ENCODE results near the gene CXCL10.
"Not testable (repeated sequence)": the region's sequence is repeated elsewhere in the genome, so short reads cannot be mapped to it uniquely, and the experiment has no call there.

CXCL10 gene

GRCh38 chr4:76055016-76055415 is 31.7 kb upstream of the CXCL10 start:
- H3K9me3 ChIP-seq (ENCODE audit: control insufficient read depth, low read length): no peaks in the 10 kb centered on the region
- no peak overlapping the region for H3K4me3 ChIP-seq (ENCODE audit: extremely low read depth, insufficient read depth, low read length, poor library complexity, severe bottlenecking)
- no peaks in the 10 kb centered on the region for H3K36me3 ChIP-seq (ENCODE audit: control insufficient read depth, insufficient read depth, low read length)
- no peaks in the 10 kb centered on the region for H3K4me1 ChIP-seq (ENCODE audit: control insufficient read depth, insufficient read depth, low read length, poor library complexity, severe bottlenecking)
- WGBS, 2 experiments (ENCODE audit: insufficient coverage in 2 of 2): 90 to 92% methylated on average over 1 to 2 of the region's 2 CpGs
- H3K27ac ChIP-seq (ENCODE audit: low read depth, low read length, severe bottlenecking): no peak overlapping the region

- Histone ChIP-seq H3K36me3 (ENCODE audit: control insufficient read depth, insufficient read depth, low read length) (no peaks in the 10 kb centered on the region), H3K9me3 (ENCODE audit: control insufficient read depth, low read length) (no peaks in the 10 kb centered on the region), H3K4me1 (ENCODE audit: control insufficient read depth, insufficient read depth, low read length, poor library complexity, severe bottlenecking) (no peaks in the 10 kb centered on the region), H3K4me3 (ENCODE audit: extremely low read depth, insufficient read depth, low read length, poor library complexity, severe bottlenecking) (no peak overlapping the region), H3K27ac (ENCODE audit: low read depth, low read length, severe bottlenecking) (no peak overlapping the region)
- 30 to 48% methylated on average over 2 of the region's 4 CpGs for WGBS, 2 experiments (ENCODE audit: insufficient coverage in 2 of 2)
Measured at GRCh38 chr4:76053730-76054129, 30.4 kb upstream of the CXCL10 start.

- 75 to 95% methylated on average over 5 to 16 of the region's 27 CpGs for WGBS, 2 experiments (ENCODE audit: insufficient coverage in 2 of 2)
- not testable (repeated sequence) for H3K36me3 ChIP-seq (ENCODE audit: control insufficient read depth, insufficient read depth, low read length); H3K4me3 ChIP-seq (ENCODE audit: extremely low read depth, insufficient read depth, low read length, poor library complexity, severe bottlenecking); H3K4me1 ChIP-seq (ENCODE audit: control insufficient read depth, insufficient read depth, low read length, poor library complexity, severe bottlenecking); H3K9me3 ChIP-seq (ENCODE audit: control insufficient read depth, low read length); H3K27ac ChIP-seq (ENCODE audit: low read depth, low read length, severe bottlenecking)
Measured at GRCh38 chr4:76050560-76051050, 27.3 kb upstream of the CXCL10 start.

- 93 to 95% methylated on average over 6 to 10 of the region's 17 CpGs for WGBS, 2 experiments (ENCODE audit: insufficient coverage in 2 of 2)
- not testable (repeated sequence) for H3K4me3 ChIP-seq (ENCODE audit: extremely low read depth, insufficient read depth, low read length, poor library complexity, severe bottlenecking); H3K4me1 ChIP-seq (ENCODE audit: control insufficient read depth, insufficient read depth, low read length, poor library complexity, severe bottlenecking); H3K36me3 ChIP-seq (ENCODE audit: control insufficient read depth, insufficient read depth, low read length); H3K9me3 ChIP-seq (ENCODE audit: control insufficient read depth, low read length); H3K27ac ChIP-seq (ENCODE audit: low read depth, low read length, severe bottlenecking)
Measured at GRCh38 chr4:76049860-76050416, 26.6 kb upstream of the CXCL10 start.

- H3K36me3 ChIP-seq (ENCODE audit: control insufficient read depth, insufficient read depth, low read length); H3K4me1 ChIP-seq (ENCODE audit: control insufficient read depth, insufficient read depth, low read length, poor library complexity, severe bottlenecking); H3K4me3 ChIP-seq (ENCODE audit: extremely low read depth, insufficient read depth, low read length, poor library complexity, severe bottlenecking); H3K27ac ChIP-seq (ENCODE audit: low read depth, low read length, severe bottlenecking); H3K9me3 ChIP-seq (ENCODE audit: control insufficient read depth, low read length): not testable (repeated sequence)
- WGBS, 2 experiments (ENCODE audit: insufficient coverage in 2 of 2): 60 to 94% methylated on average over 1 to 2 of the region's 4 CpGs
Measured at GRCh38 chr4:76044686-76045085, 21.4 kb upstream of the CXCL10 start.

- H3K9me3 ChIP-seq (ENCODE audit: control insufficient read depth, low read length); H3K27ac ChIP-seq (ENCODE audit: low read depth, low read length, severe bottlenecking); H3K4me1 ChIP-seq (ENCODE audit: control insufficient read depth, insufficient read depth, low read length, poor library complexity, severe bottlenecking); H3K4me3 ChIP-seq (ENCODE audit: extremely low read depth, insufficient read depth, low read length, poor library complexity, severe bottlenecking); H3K36me3 ChIP-seq (ENCODE audit: control insufficient read depth, insufficient read depth, low read length): not testable (repeated sequence)
- 93 to 100% methylated on average over 8 to 10 of the region's 18 CpGs for WGBS, 2 experiments (ENCODE audit: insufficient coverage in 2 of 2)
Measured at GRCh38 chr4:76043306-76043705, 20.0 kb upstream of the CXCL10 start.

- WGBS, 2 experiments (ENCODE audit: insufficient coverage in 2 of 2): 100% methylated on average over 4 of the region's 18 CpGs; no CpG with 5 or more reads in 1 of the 2 experiments
- H3K4me3 ChIP-seq (ENCODE audit: extremely low read depth, insufficient read depth, low read length, poor library complexity, severe bottlenecking); H3K27ac ChIP-seq (ENCODE audit: low read depth, low read length, severe bottlenecking); H3K4me1 ChIP-seq (ENCODE audit: control insufficient read depth, insufficient read depth, low read length, poor library complexity, severe bottlenecking); H3K36me3 ChIP-seq (ENCODE audit: control insufficient read depth, insufficient read depth, low read length); H3K9me3 ChIP-seq (ENCODE audit: control insufficient read depth, low read length): not testable (repeated sequence)
Measured at GRCh38 chr4:76042241-76042998, 19.1 kb upstream of the CXCL10 start.

- Histone ChIP-seq H3K4me1 (ENCODE audit: control insufficient read depth, insufficient read depth, low read length, poor library complexity, severe bottlenecking) (no peaks in the 10 kb centered on the region), H3K36me3 (ENCODE audit: control insufficient read depth, insufficient read depth, low read length) (no peaks in the 10 kb centered on the region), H3K4me3 (ENCODE audit: extremely low read depth, insufficient read depth, low read length, poor library complexity, severe bottlenecking) (no peak overlapping the region), H3K9me3 (ENCODE audit: control insufficient read depth, low read length) (no peaks in the 10 kb centered on the region), H3K27ac (ENCODE audit: low read depth, low read length, severe bottlenecking) (no peak overlapping the region)
- 88 to 96% methylated on average over 3 of the region's 3 CpGs for WGBS, 2 experiments (ENCODE audit: insufficient coverage in 2 of 2)
Measured at GRCh38 chr4:76036855-76037254, 13.6 kb upstream of the CXCL10 start.

- Histone ChIP-seq H3K27ac (ENCODE audit: low read depth, low read length, severe bottlenecking) (no peak within 1 kb of the TSS), H3K36me3 (ENCODE audit: control insufficient read depth, insufficient read depth, low read length) (no peaks in the 10 kb centered on the region), H3K4me3 (ENCODE audit: extremely low read depth, insufficient read depth, low read length, poor library complexity, severe bottlenecking) (no peak within 1 kb of the TSS), H3K4me1 (ENCODE audit: control insufficient read depth, insufficient read depth, low read length, poor library complexity, severe bottlenecking) (no peaks in the 10 kb centered on the region), H3K9me3 (ENCODE audit: control insufficient read depth, low read length) (no peaks in the 10 kb centered on the region)
- 100% methylated on average over 2 of the region's 2 CpGs; no CpG with 5 or more reads in 1 of the 2 experiments for WGBS, 2 experiments (ENCODE audit: insufficient coverage in 2 of 2)
Measured at GRCh38 chr4:76035799-76036380, 12.6 kb upstream of the CXCL10 start, which contains the start of gene CXCL11. Gene CXCL11, minus strand, starts transcription at chr4:76036070. Its CDS starts 83 bp downstream, at chr4:76035987.

- 80 to 100% methylated on average over 1 to 2 of the region's 3 CpGs for WGBS, 2 experiments (ENCODE audit: insufficient coverage in 2 of 2)
- Histone ChIP-seq H3K4me1 (ENCODE audit: control insufficient read depth, insufficient read depth, low read length, poor library complexity, severe bottlenecking) (no peaks in the 10 kb centered on the region), H3K4me3 (ENCODE audit: extremely low read depth, insufficient read depth, low read length, poor library complexity, severe bottlenecking) (no peak overlapping the region), H3K36me3 (ENCODE audit: control insufficient read depth, insufficient read depth, low read length) (no peaks in the 10 kb centered on the region), H3K27ac (ENCODE audit: low read depth, low read length, severe bottlenecking) (no peak overlapping the region), H3K9me3 (ENCODE audit: control insufficient read depth, low read length) (no peaks in the 10 kb centered on the region)
Measured at GRCh38 chr4:76035141-76035540, 11.8 kb upstream of the CXCL10 start.

- 100% methylated on average over 1 of the region's 2 CpGs for WGBS, 2 experiments (ENCODE audit: insufficient coverage in 2 of 2)
Measured at GRCh38 chr4:76029300-76029699, 6.0 kb upstream of the CXCL10 start.

More at GRCh38 chr4:76029300-76029699, 6.0 kb upstream of the CXCL10 start:
- H3K4me3 ChIP-seq (ENCODE audit: extremely low read depth, insufficient read depth, low read length, poor library complexity, severe bottlenecking): no peak overlapping the region
- H3K9me3 ChIP-seq (ENCODE audit: control insufficient read depth, low read length): no peaks in the 10 kb centered on the region
- no peak overlapping the region for H3K27ac ChIP-seq (ENCODE audit: low read depth, low read length, severe bottlenecking)
- no peaks in the 10 kb centered on the region for H3K36me3 ChIP-seq (ENCODE audit: control insufficient read depth, insufficient read depth, low read length)
- H3K4me1 ChIP-seq (ENCODE audit: control insufficient read depth, insufficient read depth, low read length, poor library complexity, severe bottlenecking): no peaks in the 10 kb centered on the region

All from mesodermal cell (in vitro differentiated cells).